Lower lobe of right lung (tissue), 2 donors: ENCODE measurements around the gene BARHL1. TPM values are rescaled to one million over a fixed set of nuclear protein-coding genes. Genes with fewer than 3 reads are reported as not detected.

Experiments
- ATAC-seq, 2 donors: fragments of 200-7000 bp; cut with Tn5 transposase; one replicate each; pipeline ENCODE4 v1.9.1; 2020 to 2022; ENCODE audit warnings: mild to moderate bottlenecking in 2 of 2, moderate library complexity in 2 of 2
- DNase-seq: peaks from one replicate; pipeline ENCODE4 v3.0.0-alpha.2; 2020
- H3K27ac ChIP-seq: fragments of 200-600 bp; one replicate; pipeline ENCODE4 v1.8.0; 2022
- H3K27me3 ChIP-seq: fragments of 200-600 bp; one replicate; pipeline ENCODE4 v1.8.0; 2022; ENCODE audit warnings: low read depth
- H3K36me3 ChIP-seq: fragments of 200-600 bp; one replicate; pipeline ENCODE4 v1.8.0; 2022; ENCODE audit warnings: mild to moderate bottlenecking
- H3K4me1 ChIP-seq: fragments of 200-600 bp; one replicate; pipeline ENCODE4 v1.8.0; 2022
- H3K4me3 ChIP-seq: fragments of 200-600 bp; one replicate; pipeline ENCODE4 v1.8.0; 2022; ENCODE audit warnings: mild to moderate bottlenecking
- H3K9me3 ChIP-seq: fragments of 200-600 bp; one replicate; pipeline ENCODE4 v1.8.0; 2022
- intact Hi-C: fragments of 100-400 bp; cut with DNase I; formaldehyde crosslinking; loops from one replicate; pipeline ENCODE4 v1.11.0; 2022
- total RNA-seq: library from RNA; stranded (reverse); fragmentation: NEBNext Ultra II Directional; extraction: Animal tissue kit (Norgen Biotek cat#: 25700); gene quantifications from one replicate; pipeline ENCODE4 v1.2.1, GENCODE V29; 2021
- TF ChIP-seq, protein P1 (sequence below): fragments of 200-600 bp; IDR thresholded peaks from one replicate; pipeline ENCODE4 v1.8.0; 2022; ENCODE audit warnings: antibody characterized with exemption, mild to moderate bottlenecking
- donor health status: DM: no; HTN: yes; CAD: no; lungs with severe emphysema.

Gene BARHL1
- total RNA-seq, 1 donor from 2014 or later, result not detected

DNA sequence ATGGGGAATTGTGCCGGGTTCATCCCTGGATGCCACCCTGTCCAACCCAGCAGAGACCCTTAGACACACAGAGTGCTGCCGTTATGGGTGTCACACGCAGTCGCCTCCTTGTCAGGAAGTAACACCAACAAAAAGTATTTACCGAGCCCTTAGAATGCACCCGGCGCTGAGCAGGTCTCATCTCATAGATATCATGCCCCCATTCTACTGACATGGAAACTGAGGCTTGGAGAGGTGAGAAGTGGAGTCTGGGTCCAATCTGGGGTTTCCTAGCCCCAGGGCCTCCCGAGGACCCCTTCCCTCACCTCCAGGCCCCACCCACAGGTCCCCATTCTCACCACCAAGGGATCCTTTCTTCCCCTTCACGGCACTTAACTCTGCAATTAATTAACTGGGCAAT is 36.8 kb upstream of the BARHL1 start:
- Histone ChIP-seq H3K4me1 (no peaks in the 10 kb centered on the region), H3K27me3 (peaks cover 12% of the 10 kb centered on the region), H3K36me3 (no peaks in the 10 kb centered on the region), H3K9me3 (no peaks in the 10 kb centered on the region), H3K27ac (no peak overlapping the region), H3K4me3 (no peak overlapping the region)
- DNase-seq (no peak), ATAC-seq (no peak)
- intact Hi-C loops, result no loop called here
- TF ChIP-seq, protein P1, sequence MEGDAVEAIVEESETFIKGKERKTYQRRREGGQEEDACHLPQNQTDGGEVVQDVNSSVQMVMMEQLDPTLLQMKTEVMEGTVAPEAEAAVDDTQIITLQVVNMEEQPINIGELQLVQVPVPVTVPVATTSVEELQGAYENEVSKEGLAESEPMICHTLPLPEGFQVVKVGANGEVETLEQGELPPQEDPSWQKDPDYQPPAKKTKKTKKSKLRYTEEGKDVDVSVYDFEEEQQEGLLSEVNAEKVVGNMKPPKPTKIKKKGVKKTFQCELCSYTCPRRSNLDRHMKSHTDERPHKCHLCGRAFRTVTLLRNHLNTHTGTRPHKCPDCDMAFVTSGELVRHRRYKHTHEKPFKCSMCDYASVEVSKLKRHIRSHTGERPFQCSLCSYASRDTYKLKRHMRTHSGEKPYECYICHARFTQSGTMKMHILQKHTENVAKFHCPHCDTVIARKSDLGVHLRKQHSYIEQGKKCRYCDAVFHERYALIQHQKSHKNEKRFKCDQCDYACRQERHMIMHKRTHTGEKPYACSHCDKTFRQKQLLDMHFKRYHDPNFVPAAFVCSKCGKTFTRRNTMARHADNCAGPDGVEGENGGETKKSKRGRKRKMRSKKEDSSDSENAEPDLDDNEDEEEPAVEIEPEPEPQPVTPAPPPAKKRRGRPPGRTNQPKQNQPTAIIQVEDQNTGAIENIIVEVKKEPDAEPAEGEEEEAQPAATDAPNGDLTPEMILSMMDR, result no peak

DNA sequence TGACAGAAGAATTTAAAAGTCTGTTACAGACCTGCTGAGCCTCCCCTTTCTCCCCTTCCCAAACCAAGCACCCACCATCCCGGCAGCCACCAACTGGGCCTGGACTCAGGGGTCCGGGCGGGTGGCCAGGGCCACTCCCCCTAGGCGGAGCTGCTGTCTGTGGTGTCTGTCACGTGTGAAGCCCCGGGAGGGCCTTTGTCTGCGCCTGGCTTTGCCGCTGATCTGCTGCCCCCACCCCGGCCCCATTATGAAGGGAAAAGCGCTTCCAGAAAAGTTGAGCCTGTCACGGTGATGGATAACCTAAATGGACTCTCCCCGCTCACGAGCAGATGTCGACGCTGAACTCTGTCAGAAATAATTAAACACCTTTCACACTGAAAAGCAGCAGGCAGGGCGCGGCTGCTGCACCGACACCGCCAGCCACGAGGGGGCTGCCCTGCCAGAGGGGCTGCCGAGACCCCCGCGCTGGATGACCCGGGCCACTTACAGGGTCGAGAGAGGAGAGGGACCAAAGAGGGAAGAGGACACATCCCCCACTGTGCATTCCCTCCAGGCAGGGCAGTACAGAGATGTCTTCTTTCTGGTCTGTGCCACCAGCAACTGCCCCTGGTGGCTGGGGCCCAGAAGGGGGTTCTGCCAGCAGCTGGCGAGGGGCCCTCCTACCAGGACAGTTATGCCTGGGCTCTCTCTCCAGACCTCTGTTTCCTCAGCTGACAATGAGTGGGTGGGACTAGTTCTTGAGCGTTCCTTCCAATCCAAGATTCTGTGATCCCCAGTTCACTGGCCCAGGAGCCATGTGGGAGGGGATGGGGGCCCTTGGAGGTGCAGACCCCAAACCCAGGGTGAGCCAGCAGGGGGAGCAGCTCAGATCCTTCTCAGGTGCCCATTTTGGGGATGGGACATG is 36.0 kb upstream of the BARHL1 start:
- Histone ChIP-seq H3K27ac (no peak overlapping the region), H3K9me3 (no peaks in the 10 kb centered on the region), H3K27me3 (peaks cover 13% of the 10 kb centered on the region), H3K4me3 (no peak overlapping the region), H3K36me3 (no peaks in the 10 kb centered on the region), H3K4me1 (no peaks in the 10 kb centered on the region)
- TF ChIP-seq, protein P1, result peak; percentile 8
- intact Hi-C loops, result no loop called here
- no peak for ATAC-seq
- no peak for DNase-seq

DNA sequence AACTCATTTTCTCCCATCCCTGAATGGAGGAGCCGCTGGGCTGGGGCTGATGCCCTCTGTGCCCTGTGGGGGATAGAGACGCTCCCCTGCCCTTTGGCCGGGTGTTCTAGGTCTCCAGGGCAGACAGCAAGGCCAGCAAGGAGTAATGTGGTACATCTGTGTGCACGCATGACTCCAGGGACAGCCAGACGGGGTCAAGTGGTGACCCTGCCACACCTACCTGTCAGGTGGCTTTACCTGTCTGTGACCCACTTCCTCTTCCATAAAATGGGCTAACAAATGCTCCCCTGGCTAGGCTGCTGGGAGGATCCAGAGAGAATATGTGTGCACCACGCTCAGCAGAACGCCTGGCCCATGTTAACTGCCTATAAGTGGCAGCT is 35.4 kb upstream of the BARHL1 start:
- Histone ChIP-seq H3K27ac (no peak overlapping the region), H3K4me1 (no peaks in the 10 kb centered on the region), H3K36me3 (no peaks in the 10 kb centered on the region), H3K4me3 (no peak overlapping the region), H3K9me3 (no peaks in the 10 kb centered on the region), H3K27me3 (peaks cover 18% of the 10 kb centered on the region)
- TF ChIP-seq, protein P1, result no peak
- intact Hi-C loops, result no loop called here
- DNase-seq (no peak), ATAC-seq (no peak)

DNA sequence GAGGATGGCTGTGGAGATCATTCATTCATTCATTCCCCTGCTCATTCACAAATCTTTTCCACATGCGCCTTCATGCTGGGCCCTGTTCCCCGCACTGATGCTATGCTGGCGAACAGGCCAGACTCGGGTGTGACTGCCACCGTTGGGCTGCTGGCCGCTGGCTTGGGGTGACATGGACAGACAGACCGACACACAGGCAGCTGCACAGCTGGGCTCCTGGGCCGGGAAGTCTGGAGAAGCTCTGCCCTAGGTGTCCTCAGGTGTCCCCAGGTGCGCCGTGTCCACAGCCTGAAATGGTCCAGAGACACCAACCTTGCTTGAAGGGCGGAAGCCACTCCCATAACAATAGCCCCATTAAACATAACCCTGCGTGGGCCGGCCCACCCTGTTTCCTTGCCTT is 35.0 kb upstream of the BARHL1 start:
- Histone ChIP-seq H3K27ac (no peak overlapping the region), H3K4me3 (no peak overlapping the region), H3K9me3 (no peaks in the 10 kb centered on the region), H3K4me1 (no peaks in the 10 kb centered on the region), H3K36me3 (no peaks in the 10 kb centered on the region), H3K27me3 (peaks cover 18% of the 10 kb centered on the region)
- ATAC-seq (no peak), DNase-seq (no peak)
- TF ChIP-seq, protein P1, result no peak
- intact Hi-C loops, result no loop called here

DNA sequence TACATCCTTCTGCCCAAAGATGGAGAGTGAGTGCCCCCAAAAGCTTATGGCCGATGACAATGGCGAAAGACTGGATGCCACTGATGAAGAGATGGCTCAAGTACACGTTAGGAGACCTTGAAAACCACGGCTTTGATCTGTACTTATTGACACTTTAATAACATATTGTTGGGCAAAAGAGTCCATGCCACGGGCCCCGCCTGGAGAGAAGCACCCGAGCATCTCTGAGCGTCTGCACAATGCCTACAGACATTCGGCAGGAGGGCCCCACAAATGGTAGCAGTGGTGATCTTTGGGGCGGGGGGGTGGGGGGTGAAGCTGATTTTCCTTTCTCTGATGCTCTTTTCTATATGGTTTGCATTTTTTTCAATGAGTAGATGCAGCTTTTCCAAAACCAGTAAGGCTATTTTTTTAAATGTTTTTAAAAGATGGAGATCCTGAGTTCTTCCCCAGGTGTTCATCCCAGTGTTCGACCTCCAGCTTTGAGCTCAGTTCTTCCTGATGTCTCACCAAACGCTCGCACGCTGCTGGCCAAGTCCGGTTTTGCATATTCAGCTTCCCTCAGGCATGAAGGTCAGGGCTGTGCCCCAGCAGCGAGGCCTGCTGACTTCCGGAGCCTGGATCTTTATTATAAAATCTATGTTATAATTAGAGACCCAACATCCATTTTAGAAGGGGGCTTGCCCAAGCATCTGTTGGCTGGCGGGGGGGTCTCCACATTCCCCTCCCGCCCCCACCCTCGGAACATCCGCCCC is 34.3 kb upstream of the BARHL1 start:
- ATAC-seq (no peak), DNase-seq (no peak)
- H3K9me3 ChIP-seq, result no peaks in the 10 kb centered on the region
- no peaks in the 10 kb centered on the region for H3K4me1 ChIP-seq
- H3K27ac ChIP-seq, result no peak overlapping the region
- no peaks in the 10 kb centered on the region for H3K36me3 ChIP-seq
- H3K27me3 ChIP-seq, result peaks cover 18% of the 10 kb centered on the region
- no peak overlapping the region for H3K4me3 ChIP-seq
- intact Hi-C loops, result no loop called here
- TF ChIP-seq, protein P1, result no peak
